OCI-LY3 (cell line): ENCODE data around the gene GTSE1.

Experiments
- H2AFZ ChIP-seq: fragments of 200-600, 300-600 bp; shearing (Covaris generic); 2 replicates; pipeline ENCODE4 v1.6.0; 2014; ENCODE audit warnings: antibody characterized with exemption, low read depth, low read length
- H3K27ac ChIP-seq: fragments of 200-600, 300-600 bp; sonication (generic); 2 replicates; pipeline ENCODE4 v1.5.1; 2014; ENCODE audit warnings: mild to moderate bottlenecking, low read length, moderate library complexity, mixed read lengths
- H3K27me3 ChIP-seq: fragments of 200-600, 300-600 bp; sonication (generic); 2 replicates; pipeline ENCODE4 v1.6.1; 2014; ENCODE audit warnings: low read depth, low read length, mixed read lengths
- H3K36me3 ChIP-seq: fragments of 200-600, 300-600 bp; sonication (generic); replicated peaks from 2 replicates; pipeline ENCODE3; 2014; ENCODE audit warnings: low read depth, low read length, mixed read lengths
- H3K4me1 ChIP-seq: fragments of 300-600, 200-600 bp; sonication (generic); 2 replicates; pipeline ENCODE4 v1.6.1; 2014; ENCODE audit warnings: low read length, mixed read lengths
- H3K4me2 ChIP-seq: fragments of 200-600, 300-600 bp; sonication (generic); 2 replicates; pipeline ENCODE4 v1.6.1; 2014; ENCODE audit warnings: low read length, mixed read lengths
- H3K4me3 ChIP-seq: fragments of 300-600, 200-600 bp; sonication (generic); 2 replicates; pipeline ENCODE4 v1.5.1; 2014; ENCODE audit warnings: antibody characterized with exemption, mild to moderate bottlenecking, low read length, moderate library complexity
- H3K79me2 ChIP-seq: fragments of 300-600, 200-600 bp; shearing (Covaris generic); 2 replicates; pipeline ENCODE4 v1.6.1; 2014; ENCODE audit warnings: mild to moderate bottlenecking, low read length, mixed read lengths
- H3K9ac ChIP-seq: fragments of 300-600, 200-600 bp; shearing (Covaris generic); 2 replicates; pipeline ENCODE4 v1.6.0; 2014; ENCODE audit warnings: mild to moderate bottlenecking, low read length, moderate library complexity
- H3K9me3 ChIP-seq: fragments of 200-600, 300-600 bp; shearing (Covaris generic); 2 replicates; pipeline ENCODE4 v1.6.1; 2014; ENCODE audit warnings: low read length, mixed read lengths; ENCODE audit not compliant: insufficient read depth
- H4K20me1 ChIP-seq: fragments of 200-600, 300-600 bp; sonication (generic); 2 replicates; pipeline ENCODE4 v1.6.1; 2016; ENCODE audit warnings: low read length, mixed read lengths; ENCODE audit not compliant: insufficient read depth
- CTCF ChIP-seq: fragments of 200-600, 300-600 bp; sonication (generic); IDR thresholded peaks from 2 replicates; pipeline ENCODE4 v1.5.1; 2014; ENCODE audit warnings: antibody characterized with exemption, low read length, low read depth
- EZH2phosphoT487 ChIP-seq: fragments of 200-600 bp; shearing (Covaris generic); IDR thresholded peaks from 2 replicates; pipeline ENCODE4 v1.6.1; 2018; ENCODE audit warnings: antibody characterized with exemption, mixed run types, low read depth

The GTSE1 gene

GRCh38 chr22:46373159-46373558 is 76.5 kb downstream of the GTSE1 start:
- no peaks in the 10 kb centered on the region for H3K9me3 ChIP-seq
- H4K20me1 ChIP-seq, result no peaks in the 10 kb centered on the region
- TF ChIP-seq CTCF (no peak), EZH2phosphoT487 (no peak)
- H3K27ac ChIP-seq, result no peak overlapping the region
- no peaks in the 10 kb centered on the region for H3K79me2 ChIP-seq
- H3K9ac ChIP-seq, result no peak overlapping the region
- H3K4me1 ChIP-seq, result no peaks in the 10 kb centered on the region
- no peak overlapping the region for H3K4me3 ChIP-seq
- no peaks in the 10 kb centered on the region for H3K36me3 ChIP-seq
- H3K27me3 ChIP-seq, result peaks cover 13% of the 10 kb centered on the region; the same call in 1 of the 2 replicates
- no peak overlapping the region for H3K4me2 ChIP-seq
- H2AFZ ChIP-seq, result no peak overlapping the region

GRCh38 chr22:46373921-46374662 is 77.4 kb downstream of the GTSE1 start:
- Histone ChIP-seq H4K20me1 (no peaks in the 10 kb centered on the region), H3K27ac (no peak overlapping the region), H3K9ac (no peak overlapping the region), H3K9me3 (no peaks in the 10 kb centered on the region), H3K36me3 (no peaks in the 10 kb centered on the region), H3K4me2 (no peak overlapping the region), H2AFZ (no peak overlapping the region), H3K4me3 (no peak overlapping the region), H3K4me1 (no peaks in the 10 kb centered on the region), H3K27me3 (peaks cover 13% of the 10 kb centered on the region; the same call in 1 of the 2 replicates), H3K79me2 (no peaks in the 10 kb centered on the region)
- TF ChIP-seq EZH2phosphoT487 (no peak), CTCF (no peak)

- Histone ChIP-seq H4K20me1 (no peaks in the 10 kb centered on the region), H3K4me1 (no peaks in the 10 kb centered on the region), H2AFZ (no peak overlapping the region), H3K9me3 (no peaks in the 10 kb centered on the region), H3K79me2 (no peaks in the 10 kb centered on the region), H3K27me3 (peaks cover 13% of the 10 kb centered on the region; the same call in 1 of the 2 replicates), H3K9ac (no peak overlapping the region), H3K36me3 (no peaks in the 10 kb centered on the region), H3K4me3 (no peak overlapping the region), H3K4me2 (no peak overlapping the region), H3K27ac (no peak overlapping the region)
- TF ChIP-seq CTCF (no peak), EZH2phosphoT487 (no peak)
Measured at GRCh38 chr22:46374663-46375474, 78.2 kb downstream of the GTSE1 start.

- Histone ChIP-seq H3K4me1 (no peaks in the 10 kb centered on the region), H3K9me3 (no peaks in the 10 kb centered on the region)
Measured at GRCh38 chr22:46376111-46376510, 79.4 kb downstream of the GTSE1 start.

More at GRCh38 chr22:46376111-46376510, 79.4 kb downstream of the GTSE1 start:
- Histone ChIP-seq H3K9ac (no peak overlapping the region), H3K79me2 (no peaks in the 10 kb centered on the region), H3K27me3 (0 out of 2 replicates have a peak, but pooled peaks cover 3% of the 10 kb centered on the region), H4K20me1 (no peaks in the 10 kb centered on the region), H3K36me3 (no peaks in the 10 kb centered on the region), H3K4me2 (no peak overlapping the region), H3K27ac (no peak overlapping the region), H2AFZ (no peak overlapping the region), H3K4me3 (no peak overlapping the region)
- TF ChIP-seq CTCF, result no peak
- TF ChIP-seq EZH2phosphoT487, result no peak
